NCI-H187 (cell line): ENCODE measurements around the gene FAR2.

Experiments
- DNase-seq, 2 experiments: peaks; one replicate each; lab custom pipeline; 2025; lab: John Stamatoyannopoulos, UW

Gene FAR2

DNA sequence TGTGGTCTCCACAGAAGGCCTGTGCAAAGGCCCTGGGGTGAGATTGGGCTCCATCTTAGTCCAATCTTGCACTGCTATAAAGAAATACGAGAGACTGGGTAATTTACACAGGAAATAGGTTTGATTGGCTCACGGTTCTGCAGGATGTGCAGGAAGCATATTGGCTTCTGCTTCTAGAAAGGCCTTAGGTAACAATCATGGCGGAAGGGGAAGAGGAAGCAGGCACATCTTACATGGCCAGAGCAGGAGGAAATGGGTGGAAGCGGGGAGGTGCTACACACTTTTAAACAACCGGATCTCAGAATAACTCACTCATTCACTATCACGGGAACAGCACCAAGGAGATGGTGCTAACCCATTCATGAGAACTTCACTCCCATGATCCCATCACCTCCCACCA lies 55.4 kb downstream of the FAR2 start:
- no peak for DNase-seq

DNA sequence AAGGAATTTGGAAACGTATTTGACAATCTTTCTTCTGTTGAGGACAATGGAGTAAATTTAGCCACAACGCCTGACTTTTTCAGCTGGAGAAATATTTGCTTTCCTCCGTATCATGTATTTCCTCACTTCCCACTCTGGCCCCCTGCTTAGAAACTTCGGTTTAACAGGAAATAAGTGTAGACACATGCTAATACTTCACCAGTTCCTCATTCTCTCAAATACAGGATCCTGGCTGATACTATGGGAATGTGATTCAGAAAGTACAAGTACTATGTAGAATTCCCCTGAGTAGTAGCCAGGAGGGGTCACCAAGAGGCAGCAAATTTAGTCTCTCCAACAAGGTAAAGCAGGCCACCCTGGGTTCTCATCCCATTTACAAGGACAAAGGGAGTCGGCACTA lies 58.0 kb downstream of the FAR2 start:
- DNase-seq: no peak

DNA sequence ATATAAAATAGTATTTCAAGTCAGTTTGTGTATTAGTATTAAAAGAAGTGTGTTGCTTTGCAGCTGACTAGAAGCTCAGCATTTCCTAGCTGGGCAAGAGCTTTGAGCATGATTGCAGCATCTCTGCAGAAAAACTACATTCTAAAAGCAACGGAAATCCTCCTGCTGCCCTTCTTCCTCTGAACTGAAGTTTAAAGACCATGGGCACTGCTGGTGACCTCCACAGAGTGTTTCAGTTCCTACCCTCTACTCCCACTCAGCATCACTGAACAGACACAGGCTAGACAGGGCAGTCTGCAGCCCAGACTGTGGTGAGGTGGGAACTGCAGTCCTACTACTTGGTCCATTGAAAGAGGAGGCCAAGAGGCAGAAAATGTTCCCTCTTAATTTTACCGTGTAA lies 59.0 kb downstream of the FAR2 start:
- no peak for DNase-seq

DNA sequence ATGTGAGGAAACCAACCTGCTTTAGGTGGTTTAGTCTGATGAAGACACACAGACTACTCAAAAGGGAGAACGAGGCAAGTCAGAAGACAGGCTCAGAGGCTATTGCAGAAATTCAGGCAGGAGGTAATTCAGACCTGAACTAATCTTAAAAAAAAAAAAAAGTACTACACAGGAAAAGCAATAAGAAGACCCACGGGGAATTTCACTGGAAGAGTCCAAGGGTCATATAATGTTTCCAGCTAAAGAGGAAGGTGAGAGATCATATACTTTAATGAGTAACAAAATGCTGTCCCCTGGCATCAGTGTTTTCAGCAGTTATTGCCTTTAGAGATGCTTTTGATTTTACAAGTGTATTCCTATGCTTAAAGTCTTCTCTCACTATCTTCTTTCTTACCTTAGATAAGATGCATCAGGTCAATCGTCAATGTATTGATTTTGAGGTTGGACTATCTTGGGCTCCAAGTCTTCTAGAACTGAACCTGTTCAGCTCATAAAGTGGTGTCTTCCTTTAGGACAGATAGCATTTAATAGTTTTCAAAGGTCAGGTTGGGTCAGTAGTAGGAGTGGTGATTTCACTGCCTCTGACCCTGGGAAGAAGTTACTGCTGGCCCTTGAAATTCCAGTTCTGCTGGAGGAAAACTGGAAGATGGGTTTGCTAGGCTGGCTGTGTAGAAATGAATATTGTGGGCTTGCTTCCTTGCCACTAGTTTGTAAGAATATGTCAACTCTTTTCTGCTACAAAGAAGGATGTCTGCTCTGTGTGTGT lies 60.0 kb downstream of the FAR2 start:
- DNase-seq: no peak

- no peak for DNase-seq
These were observed 62.6 kb downstream of the FAR2 start for GRCh38 chr12:29211696-29212095.

- no peak for DNase-seq
These were observed 63.8 kb downstream of the FAR2 start for GRCh38 chr12:29212682-29213403.

- DNase-seq: no peak
These were observed 67.2 kb downstream of the FAR2 start for GRCh38 chr12:29216266-29216665.

DNA sequence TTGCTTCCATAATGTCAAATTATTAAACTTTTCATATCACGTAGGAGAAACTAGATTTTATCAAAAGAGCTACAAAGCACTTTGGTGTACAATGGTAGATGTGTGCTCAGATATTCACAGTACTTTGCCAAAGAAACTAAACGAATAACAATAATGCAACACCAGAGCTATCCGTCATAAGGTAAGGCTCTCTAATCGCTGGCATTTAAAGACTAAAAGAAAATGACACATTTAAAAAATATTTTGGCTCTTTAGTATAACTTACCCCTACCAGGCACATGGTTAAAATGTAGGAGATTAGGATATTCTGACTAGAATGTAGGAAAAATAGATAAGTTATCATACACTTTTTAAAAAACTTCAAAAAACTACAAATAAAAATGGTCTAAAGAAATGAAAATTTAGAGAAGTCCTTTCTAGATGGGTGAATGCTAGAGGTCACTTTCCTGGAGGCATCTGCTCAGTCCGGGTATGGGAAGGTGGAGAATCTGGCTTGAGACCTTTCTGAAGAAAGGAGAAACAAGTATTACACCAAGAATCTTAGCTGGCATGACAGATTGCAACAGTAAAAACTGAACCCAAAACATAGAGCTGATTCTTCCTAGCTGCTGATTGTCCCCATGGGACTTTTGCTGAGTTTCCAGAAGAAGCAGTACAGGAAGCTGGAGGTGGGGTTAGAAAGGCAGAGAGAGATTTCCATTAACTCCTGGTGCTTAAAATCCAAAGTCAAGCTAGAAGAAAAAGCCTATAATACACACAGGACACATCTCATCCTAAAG lies 67.9 kb downstream of the FAR2 start:
- no peak for DNase-seq

DNA sequence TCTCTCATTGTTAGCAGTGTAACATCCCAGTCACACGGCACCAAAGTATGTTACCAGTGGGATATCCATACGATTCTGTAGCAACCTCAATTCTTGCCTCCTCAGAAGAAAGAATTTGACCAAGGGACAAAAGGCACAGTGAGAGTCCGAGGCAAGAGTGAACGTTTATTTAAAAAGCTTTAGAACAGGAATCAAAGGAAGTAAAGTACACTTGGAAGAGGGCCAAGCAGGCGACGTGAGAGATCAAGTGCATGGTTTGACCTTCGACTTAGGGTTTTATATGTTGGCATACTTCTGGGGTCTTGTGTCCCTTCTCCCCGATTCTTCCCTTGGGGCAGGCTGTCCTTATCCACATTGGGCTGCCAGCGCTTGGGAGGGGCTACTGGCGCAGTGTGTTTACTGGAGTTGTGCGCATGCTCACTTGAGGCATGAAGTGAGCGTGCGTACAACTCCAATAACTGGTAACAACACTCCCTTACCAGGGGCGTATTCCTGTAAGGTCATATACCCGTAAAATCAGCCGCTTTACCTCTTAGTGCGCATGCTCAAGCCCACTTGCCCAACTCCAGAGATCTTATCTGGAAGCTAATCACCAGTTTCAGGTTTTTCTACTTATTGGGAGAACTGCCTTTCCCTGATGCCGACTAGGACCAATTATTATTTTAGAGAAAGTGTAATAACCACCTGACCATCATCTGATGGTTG lies 71.7 kb downstream of the FAR2 start:
- no peak for DNase-seq

GRCh38 chr12:29222200-29222599 lies 73.1 kb downstream of the FAR2 start:
- DNase-seq: no peak

DNA sequence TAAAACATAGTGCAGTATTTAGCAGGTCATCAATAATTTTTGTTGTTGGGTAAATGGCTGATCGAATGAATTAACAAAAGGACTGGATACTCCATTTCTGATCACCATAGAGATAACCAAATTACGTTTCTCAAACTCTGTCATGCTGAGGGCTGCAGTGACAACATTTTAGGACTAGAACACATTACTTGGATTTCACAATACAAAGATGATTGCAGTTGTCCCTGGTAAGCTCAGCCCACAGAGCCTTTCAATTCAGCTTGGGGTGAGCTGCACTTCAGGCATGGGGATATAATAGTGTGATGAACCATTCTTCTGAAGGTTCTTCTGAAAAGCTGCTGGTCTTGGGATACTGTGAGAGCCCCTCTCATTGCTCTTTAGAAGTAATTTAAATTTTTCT lies 74.3 kb downstream of the FAR2 start:
- DNase-seq: no peak

- no peak for DNase-seq
These were observed 75.0 kb downstream of the FAR2 start for GRCh38 chr12:29223956-29224543.

GRCh38 chr12:29224572-29224971 lies 75.5 kb downstream of the FAR2 start:
- DNase-seq: no peak

- DNase-seq: no peak
These were observed 76.8 kb downstream of the FAR2 start for GRCh38 chr12:29225834-29226233.

- DNase-seq: no peak
These were observed 77.5 kb downstream of the FAR2 start for GRCh38 chr12:29226616-29227015.

DNA sequence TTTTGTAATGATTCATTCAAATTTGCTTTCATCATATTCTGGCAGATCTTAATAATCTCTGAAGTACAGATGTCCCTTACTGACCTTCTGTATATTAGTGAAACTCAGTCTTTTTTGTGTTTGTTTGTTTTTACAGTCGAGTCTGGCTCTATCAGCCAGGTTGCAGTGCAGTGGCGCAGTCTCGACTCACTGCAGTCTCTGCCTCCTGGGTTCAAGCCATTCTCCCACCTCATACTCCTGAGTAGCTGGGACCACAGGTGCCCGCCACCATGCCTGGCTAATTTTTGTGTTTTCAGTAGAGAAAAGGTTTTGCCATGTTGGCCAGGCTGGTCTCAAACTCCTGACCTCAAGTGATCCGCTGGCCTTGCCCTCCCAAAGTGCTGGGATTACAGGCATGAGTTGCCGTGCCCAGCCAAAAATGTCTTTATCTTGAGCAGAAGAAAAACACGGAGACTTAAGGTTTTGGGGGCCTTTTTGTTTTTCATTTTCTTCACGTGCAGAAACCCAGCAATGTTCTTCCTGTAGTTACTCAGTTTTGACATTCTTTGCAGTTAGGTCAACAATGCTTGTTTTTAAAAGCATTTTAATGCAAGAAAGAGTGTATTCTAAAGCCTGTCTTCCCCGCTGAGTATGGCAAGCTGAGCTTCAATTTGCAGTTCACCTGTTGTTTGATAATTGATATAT lies 79.5 kb downstream of the FAR2 start:
- DNase-seq: no peak

- no peak for DNase-seq
These were observed 80.1 kb downstream of the FAR2 start for GRCh38 chr12:29229158-29229505.

DNA sequence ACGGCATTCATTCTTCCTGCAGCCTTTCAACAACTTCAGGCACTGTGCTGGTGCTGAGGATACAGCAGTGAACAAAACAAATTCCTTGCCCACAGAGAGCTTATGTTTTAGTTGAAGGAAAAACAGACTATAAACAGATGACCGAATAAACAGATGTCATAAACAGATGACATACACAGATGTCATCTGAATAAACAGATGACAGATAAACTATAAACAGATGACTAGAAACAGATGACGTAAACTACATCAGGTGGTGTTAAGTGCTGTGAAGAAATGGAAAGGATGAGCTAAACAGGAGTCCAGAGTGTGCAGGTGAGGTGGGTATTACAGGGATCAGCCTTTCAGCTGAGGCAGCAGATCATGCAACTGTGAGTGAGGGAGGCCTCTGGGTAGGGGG lies 80.9 kb downstream of the FAR2 start:
- no peak for DNase-seq

- DNase-seq: no peak
These were observed 81.9 kb downstream of the FAR2 start for GRCh38 chr12:29230800-29231560.

DNA sequence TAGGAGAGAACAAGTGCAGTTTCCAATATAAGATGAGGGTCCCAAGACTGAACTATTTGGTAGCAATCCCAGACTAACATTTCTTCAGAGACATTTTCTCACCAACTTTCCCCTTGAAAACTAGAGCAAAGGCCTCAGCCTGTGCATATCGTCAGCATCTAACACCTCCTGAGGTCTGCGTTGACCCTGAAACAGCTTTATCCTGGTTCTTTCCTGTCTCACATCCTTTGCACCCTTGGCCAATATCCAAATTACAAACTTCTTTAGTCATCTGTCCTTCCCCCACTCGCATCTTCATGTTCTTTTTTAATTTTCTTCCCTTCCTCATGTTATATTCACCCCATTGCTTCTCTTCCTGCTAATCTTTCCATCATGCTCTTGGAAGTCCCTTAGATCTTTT lies 83.0 kb downstream of the FAR2 start:
- no peak for DNase-seq

DNA sequence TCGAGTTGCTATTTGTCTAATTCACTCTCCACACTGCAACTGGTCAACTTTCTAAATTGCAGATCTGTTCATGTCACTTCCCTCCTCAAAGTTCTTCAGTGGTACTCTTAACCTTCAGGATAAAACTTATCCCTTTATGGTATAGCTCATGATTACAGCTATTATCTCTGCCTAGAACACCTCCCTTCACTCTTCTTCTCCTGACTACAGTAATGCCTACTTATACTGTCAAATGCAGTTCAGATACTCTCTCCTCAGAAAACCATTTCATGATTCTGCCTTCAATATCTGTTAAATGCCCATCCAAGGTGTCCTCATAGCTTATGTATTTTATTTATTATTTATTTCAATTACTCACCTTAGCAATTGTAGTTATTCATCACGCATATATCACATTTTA lies 85.5 kb downstream of the FAR2 start:
- no peak for DNase-seq
